Measurements from ENCODE around the gene LRRC56. TPM values are rescaled to one million over a fixed set of nuclear protein-coding genes. Genes with fewer than 3 reads are reported as not detected.

LRRC56 gene
- total and polyA plus RNA-seq, 2 of the 13 experiments (the other 11 are each of a cell fraction or from before 2014, with no cell fraction given), result 0.11 to 0.29 TPM

DNA sequence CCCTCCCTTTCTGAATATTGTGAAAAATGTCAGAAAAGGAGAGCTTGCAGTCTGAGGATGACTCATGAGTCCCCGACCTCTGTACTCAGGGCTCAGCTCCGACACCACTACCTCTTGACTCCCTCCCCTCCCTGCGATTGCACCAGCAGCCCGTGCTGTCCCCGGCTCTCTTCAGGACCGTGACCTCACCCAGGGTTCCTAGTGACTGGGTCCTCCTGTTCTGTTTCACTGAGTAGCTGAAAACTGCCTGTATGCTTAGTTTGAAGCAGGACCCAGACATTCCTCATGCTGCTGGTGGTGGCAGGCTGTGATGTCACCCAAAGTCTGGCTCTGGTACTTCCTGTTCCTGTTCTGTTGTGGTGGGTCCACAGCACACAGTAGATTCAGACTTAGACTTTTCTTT lies 50.7 kb downstream of the LRRC56 start (continued):
- no peak for TF ChIP-seq FIP1L1 (IDR thresholded peaks at IDR 0.05; ENCODE audit: borderline replicate concordance, insufficient read depth, low read depth, low read length)
- TF ChIP-seq HIC2 (CRISPR knock-in tag; IDR thresholded peaks at IDR 0.05; ENCODE audit: low read depth), result no peak
- TF ChIP-seq THAP7 (CRISPR knock-in tag; IDR thresholded peaks at IDR 0.05), result 0 out of 2 replicates have a peak, but pooled peaks have one; percentile 51
- TF ChIP-seq RAD21 (CRISPR knock-in tag; IDR thresholded peaks at IDR 0.05), result peak; percentile 37; the same call in 1 of the 2 replicates
- TF ChIP-seq IKZF5 (CRISPR knock-in tag; IDR thresholded peaks at IDR 0.05), result peak; percentile 79
- TF ChIP-seq NRL (CRISPR knock-in tag; IDR thresholded peaks at IDR 0.05; ENCODE audit: borderline replicate concordance), result no peak
- TF ChIP-seq JUND (CRISPR knock-in tag; IDR thresholded peaks at IDR 0.05), result peak; percentile 95
- peak; percentile 69 for TF ChIP-seq PITX1 (CRISPR knock-in tag; IDR thresholded peaks at IDR 0.05)
- TF ChIP-seq AGO1 (IDR thresholded peaks at IDR 0.05; ENCODE audit: low read depth, low read length, poor library complexity, severe bottlenecking), result no peak
- TF ChIP-seq, protein P1, sequence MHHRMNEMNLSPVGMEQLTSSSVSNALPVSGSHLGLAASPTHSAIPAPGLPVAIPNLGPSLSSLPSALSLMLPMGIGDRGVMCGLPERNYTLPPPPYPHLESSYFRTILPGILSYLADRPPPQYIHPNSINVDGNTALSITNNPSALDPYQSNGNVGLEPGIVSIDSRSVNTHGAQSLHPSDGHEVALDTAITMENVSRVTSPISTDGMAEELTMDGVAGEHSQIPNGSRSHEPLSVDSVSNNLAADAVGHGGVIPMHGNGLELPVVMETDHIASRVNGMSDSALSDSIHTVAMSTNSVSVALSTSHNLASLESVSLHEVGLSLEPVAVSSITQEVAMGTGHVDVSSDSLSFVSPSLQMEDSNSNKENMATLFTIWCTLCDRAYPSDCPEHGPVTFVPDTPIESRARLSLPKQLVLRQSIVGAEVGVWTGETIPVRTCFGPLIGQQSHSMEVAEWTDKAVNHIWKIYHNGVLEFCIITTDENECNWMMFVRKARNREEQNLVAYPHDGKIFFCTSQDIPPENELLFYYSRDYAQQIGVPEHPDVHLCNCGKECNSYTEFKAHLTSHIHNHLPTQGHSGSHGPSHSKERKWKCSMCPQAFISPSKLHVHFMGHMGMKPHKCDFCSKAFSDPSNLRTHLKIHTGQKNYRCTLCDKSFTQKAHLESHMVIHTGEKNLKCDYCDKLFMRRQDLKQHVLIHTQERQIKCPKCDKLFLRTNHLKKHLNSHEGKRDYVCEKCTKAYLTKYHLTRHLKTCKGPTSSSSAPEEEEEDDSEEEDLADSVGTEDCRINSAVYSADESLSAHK (CRISPR knock-in tag; IDR thresholded peaks at IDR 0.05; ENCODE audit: borderline replicate concordance), result no peak
- TF ChIP-seq CENPX (CRISPR knock-in tag; IDR thresholded peaks at IDR 0.05), result no peak
- TF ChIP-seq ZNF83 (CRISPR knock-in tag; IDR thresholded peaks at IDR 0.05; ENCODE audit: borderline replicate concordance), result no peak
- peak; percentile 59; the same call in 1 of the 2 replicates for TF ChIP-seq KLF6 (CRISPR knock-in tag; IDR thresholded peaks at IDR 0.05)
- TF ChIP-seq STAG1 (CRISPR knock-in tag; IDR thresholded peaks at IDR 0.05), result peak; percentile 24; the same call in 1 of the 2 replicates
- TF ChIP-seq MIXL1 (CRISPR knock-in tag; IDR thresholded peaks at IDR 0.05), result peak; percentile 51; the same call in 1 of the 2 replicates
- peak; percentile 76 for TF ChIP-seq ZNF263 (CRISPR knock-in tag; IDR thresholded peaks at IDR 0.05)
- TF ChIP-seq HDAC2 (CRISPR knock-in tag; IDR thresholded peaks at IDR 0.05), result peak; percentile 68; the same call in 1 of the 2 replicates
- TF ChIP-seq TBP (CRISPR knock-in tag; IDR thresholded peaks at IDR 0.05), result no peak
- no peak for TF ChIP-seq ZSCAN12 (CRISPR knock-in tag; IDR thresholded peaks at IDR 0.05)
- TF ChIP-seq NR2F1 (CRISPR knock-in tag; IDR thresholded peaks at IDR 0.05), result peak; percentile 67 to 70
- peak; percentile 85 for TF ChIP-seq ZGPAT (CRISPR knock-in tag; IDR thresholded peaks at IDR 0.05)
- TF ChIP-seq MXD4 (CRISPR knock-in tag; IDR thresholded peaks at IDR 0.05), result peak; percentile 81
- TF ChIP-seq KLF16 (CRISPR knock-in tag; IDR thresholded peaks at IDR 0.05), result peak in 1 of 2 experiments; percentile 62; a peak in 1 of 4 replicates
- TF ChIP-seq ZNF335 (CRISPR knock-in tag; IDR thresholded peaks at IDR 0.05), result peak; percentile 76; the same call in 1 of the 2 replicates
